HAP-1 (cell line): Measurements from ENCODE around the gene FEM1A.
A peak's percentile ranks its signal among the peaks of the same experiment; 100 is the strongest.
"Not testable (repeated sequence)": the region's sequence is repeated elsewhere in the genome, so short reads cannot be mapped to it uniquely, and the experiment has no call there.

Experiments
- DNase-seq, 2 experiments: peaks; one replicate each; pipeline ENCODE4 v3.0.0-alpha.2; 2016 to 2020; ENCODE audit warnings: low spot score in 2 of 2
- H3K27me3 ChIP-seq: fragments of 250-450 bp; sonication (Bioruptor Pico); 2 replicates; pipeline ENCODE4 v1.5.1; 2020; ENCODE audit warnings: low read depth, mild to moderate bottlenecking, moderate library complexity
- H3K36me3 ChIP-seq: fragments of 250-450 bp; sonication (Bioruptor Pico); replicated peaks from 2 replicates; pipeline ENCODE4 v1.5.1; 2020; ENCODE audit warnings: mild to moderate bottlenecking
- H3K4me1 ChIP-seq: fragments of 250-450 bp; sonication (Bioruptor Pico); 2 replicates; pipeline ENCODE4 v1.5.1; 2020; ENCODE audit warnings: mild to moderate bottlenecking
- H3K4me3 ChIP-seq: fragments of 250-450 bp; sonication (Bioruptor Pico); 2 replicates; pipeline ENCODE4 v1.5.1; 2020; ENCODE audit warnings: mild to moderate bottlenecking, moderate library complexity
- H3K9me3 ChIP-seq: fragments of 250-450 bp; sonication (Bioruptor Pico); 2 replicates; pipeline ENCODE4 v1.5.1; 2020; ENCODE audit warnings: mild to moderate bottlenecking, moderate library complexity
- in situ Hi-C: fragments of 300-500 bp; cut with MboI; formaldehyde crosslinking; loops from 3 replicates; pipeline ENCODE4 v1.14.3; 2020; ENCODE audit warnings: low sequenced_read_pairs, inconsistent platforms, mixed read lengths

The FEM1A gene

DNA sequence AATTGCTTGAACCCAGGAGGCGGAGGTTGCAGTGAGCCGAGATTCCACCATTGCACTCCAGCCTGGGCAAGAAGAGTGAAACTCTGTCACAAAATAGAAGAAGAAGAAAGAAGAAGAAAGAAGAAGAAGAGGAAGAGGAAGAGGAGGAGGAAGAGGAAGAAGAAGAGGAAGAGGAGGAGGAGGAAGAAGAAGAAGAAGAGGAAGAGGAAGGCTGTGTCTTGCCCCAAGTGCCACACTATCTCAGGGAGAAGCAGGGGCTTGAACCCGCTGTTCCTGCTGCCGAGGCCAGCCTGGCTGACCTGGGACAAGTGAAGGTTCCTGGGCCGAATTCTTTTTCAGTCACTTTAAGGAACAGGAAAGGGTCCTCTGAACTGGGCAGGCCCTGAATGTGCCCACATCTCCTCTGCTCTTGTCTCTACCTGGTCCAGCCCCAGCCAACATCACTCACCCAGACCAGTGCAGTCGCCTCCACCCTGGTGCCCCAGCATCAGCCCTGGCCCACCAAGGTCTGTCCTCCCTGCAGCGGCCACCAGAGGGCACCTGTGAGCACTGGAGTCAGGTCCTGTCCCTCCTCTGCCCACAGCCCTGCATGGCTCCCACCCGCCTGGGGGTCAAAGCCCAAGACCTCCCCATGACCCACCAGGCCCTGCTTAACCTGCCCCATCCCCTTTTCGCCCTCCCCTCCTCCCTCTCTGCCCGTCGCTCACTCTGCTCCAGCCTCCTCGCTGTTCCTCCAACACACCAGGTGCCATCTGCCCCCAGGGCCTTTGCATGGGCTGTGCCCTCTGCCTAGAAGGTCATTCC lies 20.0 kb downstream of the FEM1A start:
- Histone ChIP-seq H3K9me3 (no peaks in the 10 kb centered on the region), H3K36me3 (peaks cover 7% of the 10 kb centered on the region), H3K4me1 (peaks cover 3% of the 10 kb centered on the region; the same call in 1 of the 2 replicates), H3K27me3 (no peaks in the 10 kb centered on the region), H3K4me3 (no peak overlapping the region)
- in situ Hi-C loops: no loop called here
- DNase-seq: peak; percentile 45 to 95

DNA sequence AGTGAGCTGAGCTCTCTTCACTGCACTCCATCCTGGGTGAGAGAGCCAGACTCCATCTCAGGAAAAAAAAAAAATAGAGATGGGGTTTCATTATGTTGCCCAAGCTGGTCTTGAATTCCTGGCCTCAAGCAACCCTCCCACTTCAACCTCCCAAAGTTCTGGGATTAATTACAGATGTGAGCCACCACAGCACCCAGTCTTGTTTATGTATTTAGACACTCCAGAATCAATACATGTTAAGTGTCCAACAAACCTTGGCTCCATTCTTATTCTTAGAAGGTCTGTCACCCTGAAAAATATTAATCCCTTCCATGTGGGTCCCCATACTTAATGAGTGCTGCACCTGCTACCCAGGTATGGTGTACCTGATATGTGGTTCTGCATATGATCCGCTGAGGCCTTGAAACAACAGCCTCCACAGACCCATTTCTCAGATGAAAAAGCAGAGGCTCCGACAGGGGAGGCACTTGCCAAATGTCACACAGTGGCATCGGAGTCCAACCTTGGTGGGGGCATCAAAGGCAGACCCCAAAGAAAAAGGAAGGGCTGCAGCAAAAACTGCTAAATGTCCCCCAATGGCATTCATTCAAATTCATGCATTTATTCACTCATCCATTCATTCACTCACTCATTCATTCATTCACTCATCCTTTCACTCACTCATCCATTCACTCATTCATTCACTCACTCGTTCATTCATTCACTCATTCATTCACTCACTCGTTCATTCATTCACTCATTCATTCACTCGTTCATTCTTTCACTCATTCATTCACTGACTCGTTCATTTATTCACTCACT lies 23.3 kb downstream of the FEM1A start:
- Histone ChIP-seq H3K27me3 (no peaks in the 10 kb centered on the region), H3K9me3 (no peaks in the 10 kb centered on the region), H3K4me3 (no peak overlapping the region), H3K4me1 (peaks cover 3% of the 10 kb centered on the region; the same call in 1 of the 2 replicates), H3K36me3 (peaks cover 11% of the 10 kb centered on the region)
- in situ Hi-C loops: no loop called here
- DNase-seq: no peak

DNA sequence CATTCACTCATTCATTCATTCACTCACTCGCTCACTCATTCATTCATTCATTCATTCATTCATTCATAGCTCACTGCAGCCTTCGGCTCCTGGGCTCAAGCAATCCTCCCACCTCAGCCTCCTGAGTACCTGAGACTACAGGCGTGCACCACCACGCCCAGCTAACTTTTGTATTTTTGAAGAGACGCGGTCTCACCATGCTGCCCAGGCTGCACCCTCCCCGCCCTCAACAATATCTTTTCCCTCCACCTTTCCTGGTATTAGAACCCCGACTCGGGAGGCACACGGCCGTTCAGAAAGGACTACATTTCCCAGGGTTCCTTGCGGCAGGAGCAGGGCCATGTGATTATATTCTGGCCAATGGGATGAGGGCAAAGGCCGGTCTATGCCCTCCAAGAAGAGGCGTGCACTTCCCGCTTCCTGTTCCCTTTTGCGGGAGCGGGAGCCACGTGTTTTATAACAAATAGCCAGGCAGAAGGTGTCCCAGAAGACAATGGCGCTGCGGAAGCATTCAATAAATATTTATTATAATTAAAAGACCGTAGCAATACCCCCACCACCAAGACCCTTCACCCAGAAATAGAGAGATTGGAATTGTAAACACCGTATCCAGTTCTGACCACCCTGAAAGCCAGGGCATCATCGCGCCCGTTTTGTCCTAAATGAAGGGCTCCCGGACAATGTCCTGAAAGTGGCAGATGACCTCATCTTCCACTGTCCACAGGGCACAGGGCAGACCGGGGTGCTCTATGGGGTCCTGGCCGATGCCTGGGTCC lies 24.1 kb downstream of the FEM1A start:
- Histone ChIP-seq H3K9me3 (no peaks in the 10 kb centered on the region), H3K4me3 (no peak overlapping the region), H3K4me1 (peaks cover 3% of the 10 kb centered on the region; the same call in 1 of the 2 replicates), H3K36me3 (peaks cover 11% of the 10 kb centered on the region), H3K27me3 (no peaks in the 10 kb centered on the region)
- in situ Hi-C loops: no loop called here
- DNase-seq: peak; percentile 94

DNA sequence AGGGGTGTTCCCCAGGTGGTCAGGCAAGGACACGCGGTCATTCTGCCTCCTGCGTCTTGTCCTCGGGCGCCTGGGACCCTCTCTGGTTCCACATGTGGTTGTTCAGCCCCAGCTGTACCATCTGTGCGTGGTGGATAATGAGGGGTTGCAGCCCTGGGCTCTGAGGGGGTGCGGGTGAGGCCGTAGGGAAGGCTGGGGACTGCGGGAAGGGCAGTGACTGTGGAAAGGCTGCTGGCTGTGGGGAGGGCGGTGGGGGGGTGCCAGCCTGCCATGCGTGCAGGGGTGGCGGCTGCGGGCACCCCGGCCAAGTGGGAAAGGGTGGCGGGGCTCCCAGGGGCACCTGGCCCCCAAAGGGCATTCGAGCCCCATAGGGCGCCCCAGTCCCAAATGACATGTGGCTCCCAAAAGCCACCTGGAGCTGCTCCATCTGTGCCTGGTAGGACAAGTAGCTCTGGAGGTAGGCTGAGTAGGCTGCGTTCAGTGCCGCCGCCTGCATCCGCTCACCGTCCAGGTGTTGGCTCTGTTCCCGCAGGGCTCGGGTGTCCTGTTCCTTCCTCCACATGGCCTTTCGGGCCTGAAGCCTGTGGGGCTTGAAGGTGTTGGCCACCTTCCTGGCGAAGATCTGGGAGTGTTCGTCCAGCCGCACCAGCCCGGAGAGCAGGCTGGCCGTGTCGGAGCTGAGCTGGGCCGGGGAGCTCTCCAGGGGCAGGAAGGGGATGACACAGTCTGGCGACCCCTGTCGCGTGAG lies 24.8 kb downstream of the FEM1A start:
- Histone ChIP-seq H3K36me3 (peaks cover 11% of the 10 kb centered on the region), H3K4me1 (peaks cover 3% of the 10 kb centered on the region; the same call in 1 of the 2 replicates), H3K9me3 (no peaks in the 10 kb centered on the region), H3K4me3 (no peak overlapping the region), H3K27me3 (no peaks in the 10 kb centered on the region)
- DNase-seq: no peak
- in situ Hi-C loops: no loop called here

DNA sequence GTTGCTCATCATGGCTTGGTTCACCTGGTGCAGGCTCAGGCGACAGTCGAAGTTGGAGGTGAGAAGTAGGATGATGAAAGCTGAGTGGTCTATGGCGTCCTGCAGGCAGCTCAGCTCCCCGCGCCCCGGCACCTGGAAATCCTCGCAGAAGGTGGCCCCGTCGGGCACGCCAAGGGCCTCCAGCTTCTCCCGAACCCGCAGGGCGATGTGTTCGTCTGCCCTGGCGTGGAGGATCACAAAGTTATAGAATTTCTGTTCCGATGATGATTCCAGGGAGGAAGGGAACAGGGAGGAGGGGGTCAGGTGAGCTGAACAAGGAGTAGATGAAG lies 25.4 kb downstream of the FEM1A start:
- H3K27me3 ChIP-seq: no peaks in the 10 kb centered on the region
- H3K36me3 ChIP-seq: peaks cover 11% of the 10 kb centered on the region
- no peak for DNase-seq
- peaks cover 3% of the 10 kb centered on the region; the same call in 1 of the 2 replicates for H3K4me1 ChIP-seq
- in situ Hi-C loops: no loop called here
- no peak overlapping the region for H3K4me3 ChIP-seq
- H3K9me3 ChIP-seq: no peaks in the 10 kb centered on the region

DNA sequence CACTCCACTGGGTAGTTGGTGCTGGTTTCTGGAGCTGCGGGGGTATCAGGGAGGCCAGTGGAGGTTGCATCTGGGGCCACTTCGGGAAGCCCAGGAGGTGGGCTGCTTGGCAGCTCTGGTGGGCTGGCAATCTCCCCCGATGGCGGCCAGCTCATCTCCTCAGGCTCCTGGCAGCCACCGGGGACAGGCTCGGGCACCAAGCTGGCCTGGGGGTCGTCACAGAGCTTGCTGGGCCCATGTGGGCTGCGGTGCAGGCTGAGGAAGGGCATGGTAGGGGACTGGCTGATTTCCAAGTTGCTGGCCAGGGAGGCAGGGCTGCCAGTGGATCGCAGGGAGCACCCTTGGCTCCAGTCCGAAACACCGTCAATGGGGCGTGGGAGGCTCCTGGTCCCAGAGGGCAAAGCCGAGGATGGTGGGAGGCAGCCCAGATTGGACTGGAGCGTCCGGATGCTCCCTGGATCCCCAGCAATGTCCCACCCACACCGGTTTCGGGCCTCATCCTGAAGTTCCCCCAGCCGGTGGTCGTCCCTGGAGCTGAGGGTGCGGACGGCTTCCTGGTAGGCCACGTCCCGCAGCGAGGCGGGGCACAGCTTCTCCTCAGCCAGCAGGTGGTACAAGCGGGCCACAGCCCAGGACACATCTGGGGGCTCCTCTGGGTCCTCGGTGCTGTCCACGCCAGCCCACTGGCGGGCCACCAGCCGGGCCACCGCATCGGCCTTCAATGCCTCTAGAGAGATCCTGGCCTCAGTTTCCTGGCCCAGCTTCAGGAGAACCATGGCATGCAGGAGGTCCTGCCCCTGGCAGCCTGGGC lies 26.1 kb downstream of the FEM1A start:
- Histone ChIP-seq H3K36me3 (peaks cover 11% of the 10 kb centered on the region), H3K4me1 (peaks cover 3% of the 10 kb centered on the region; the same call in 1 of the 2 replicates), H3K27me3 (no peaks in the 10 kb centered on the region), H3K9me3 (no peaks in the 10 kb centered on the region), H3K4me3 (no peak overlapping the region)
- DNase-seq: no peak
- in situ Hi-C loops: no loop called here

DNA sequence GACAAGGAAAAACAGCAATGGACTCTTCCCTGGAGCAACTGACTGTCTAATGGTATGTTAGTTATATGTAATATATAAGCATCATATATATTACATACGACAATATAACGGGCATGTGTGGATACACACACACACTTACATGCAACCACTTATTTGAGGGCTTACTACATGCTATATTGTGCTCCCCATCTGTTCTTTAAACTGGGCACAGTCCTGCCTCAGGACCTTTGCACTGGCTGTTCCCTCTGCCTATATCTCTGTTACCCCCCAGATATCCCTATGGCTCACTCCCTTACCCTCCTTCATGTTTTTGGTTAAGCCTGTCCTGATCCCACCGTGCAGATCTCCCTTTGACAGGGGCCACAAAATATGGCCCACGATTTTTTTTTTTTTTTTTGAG lies 29.7 kb downstream of the FEM1A start:
- H3K36me3 ChIP-seq: peaks cover 7% of the 10 kb centered on the region
- H3K4me3 ChIP-seq: no peak overlapping the region
- DNase-seq: no peak
- H3K9me3 ChIP-seq: no peaks in the 10 kb centered on the region
- H3K27me3 ChIP-seq: no peaks in the 10 kb centered on the region
- in situ Hi-C loops: no loop called here
- no peaks in the 10 kb centered on the region for H3K4me1 ChIP-seq

DNA sequence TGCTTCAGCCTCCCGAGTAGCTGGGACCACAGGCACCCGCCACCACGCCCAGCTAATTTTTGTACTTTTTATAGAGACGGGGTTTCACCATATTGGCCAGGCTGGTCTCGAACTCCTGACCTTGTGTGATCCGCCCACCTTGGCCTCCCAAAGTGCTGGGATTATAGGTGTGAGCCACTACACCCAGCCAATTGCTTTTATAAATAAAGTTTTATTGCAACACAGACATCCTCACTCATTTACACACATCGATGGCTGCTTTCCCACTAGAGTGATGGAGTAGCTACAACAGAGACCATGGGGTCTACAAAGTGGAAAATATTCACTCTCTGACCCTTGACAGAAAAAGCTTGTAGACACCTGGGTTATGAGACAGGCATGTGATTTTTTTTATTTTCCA lies 30.8 kb downstream of the FEM1A start:
- not testable (repeated sequence) for H3K27me3 ChIP-seq

DNA sequence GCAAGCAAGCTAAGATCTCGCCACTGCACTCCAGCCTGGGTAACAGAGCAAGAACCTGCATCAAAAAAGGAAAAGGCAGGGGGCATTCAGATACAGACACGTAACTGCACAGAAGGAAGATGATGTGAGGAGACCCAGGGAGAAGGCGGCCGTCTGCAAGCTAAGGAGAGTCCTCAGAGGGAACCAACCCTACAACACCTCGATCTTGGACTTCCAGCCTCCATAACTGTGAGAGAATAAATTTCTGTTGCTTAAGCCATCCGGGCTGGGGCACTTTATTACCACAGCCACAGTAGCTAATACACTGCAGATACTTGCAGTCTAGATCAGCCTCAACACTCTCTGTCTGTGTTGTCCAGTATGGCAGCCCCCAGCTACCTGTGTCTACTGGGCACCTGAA lies 32.0 kb downstream of the FEM1A start:
- Histone ChIP-seq H3K4me3 (no peak overlapping the region), H3K36me3 (no peaks in the 10 kb centered on the region), H3K27me3 (no peaks in the 10 kb centered on the region), H3K4me1 (no peaks in the 10 kb centered on the region), H3K9me3 (no peaks in the 10 kb centered on the region)
- in situ Hi-C loops: no loop called here
- no peak for DNase-seq

More for the DNA sequence above, 30.8 kb downstream of the FEM1A start:
- H3K36me3 ChIP-seq, H3K4me3 ChIP-seq, DNase-seq, in situ Hi-C loops, H3K4me1 ChIP-seq, H3K9me3 ChIP-seq: not testable (repeated sequence)

DNA sequence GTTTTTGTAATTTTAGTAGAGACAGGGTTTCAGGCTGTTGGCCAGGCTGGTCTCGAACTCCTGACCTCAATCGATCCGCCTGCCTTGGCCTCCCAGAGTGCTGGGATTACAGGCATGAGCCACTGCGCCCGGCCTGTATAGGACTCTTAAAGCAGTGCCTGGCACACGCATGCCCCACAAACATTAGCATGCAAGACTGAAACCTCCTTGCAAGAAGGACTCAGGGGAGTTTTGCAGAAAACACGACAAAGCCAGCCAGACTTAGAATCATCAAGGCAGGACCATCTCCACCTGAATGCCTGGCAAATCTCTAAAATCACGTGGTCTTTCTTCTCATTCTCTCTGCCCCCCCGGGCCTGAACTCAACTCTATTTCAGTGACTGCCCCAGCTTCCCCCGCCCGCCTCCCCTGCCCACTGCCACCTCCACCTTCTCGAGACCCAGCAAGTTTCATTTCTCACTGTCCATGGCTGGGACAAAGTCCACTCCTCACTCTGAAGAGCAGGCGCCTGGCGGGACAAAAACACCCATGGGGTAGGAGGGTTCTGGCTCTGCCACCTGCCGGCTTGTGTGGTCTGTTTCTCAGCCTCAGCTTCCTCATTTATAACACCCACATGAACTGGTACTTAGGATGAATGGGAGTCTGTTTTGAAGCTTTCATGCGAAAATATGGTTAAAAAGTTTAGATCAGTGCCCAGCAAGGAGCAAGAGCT lies 37.6 kb downstream of the FEM1A start:
- no peak overlapping the region for H3K4me3 ChIP-seq
- in situ Hi-C loops: no loop called here
- H3K36me3 ChIP-seq: no peaks in the 10 kb centered on the region
- H3K27me3 ChIP-seq: no peaks in the 10 kb centered on the region
- DNase-seq: no peak
- peaks cover 2% of the 10 kb centered on the region for H3K4me1 ChIP-seq
- no peaks in the 10 kb centered on the region for H3K9me3 ChIP-seq

DNA sequence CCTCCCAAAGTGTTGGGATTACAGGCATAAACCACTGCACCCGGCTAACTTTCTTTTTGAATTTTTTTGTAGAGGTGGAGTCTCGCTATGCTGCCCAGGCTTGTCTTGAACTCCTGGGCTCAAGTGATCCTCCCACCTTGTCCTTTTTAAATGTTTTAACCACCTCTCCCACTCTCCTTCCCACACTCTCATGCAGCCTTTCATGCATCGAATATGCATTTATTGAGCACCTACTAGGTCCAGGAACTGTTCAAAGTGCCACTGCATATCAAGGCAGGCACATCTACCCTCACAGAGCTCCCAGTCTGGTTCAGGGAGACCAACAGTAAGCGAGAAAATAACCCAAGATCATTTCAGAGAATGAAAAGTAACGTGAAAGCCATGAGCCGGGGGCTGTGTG lies 38.8 kb downstream of the FEM1A start:
- H3K4me3 ChIP-seq: peak overlapping the region; percentile 75
- in situ Hi-C loops: no loop called here
- no peaks in the 10 kb centered on the region for H3K27me3 ChIP-seq
- H3K36me3 ChIP-seq: no peaks in the 10 kb centered on the region
- peaks cover 2% of the 10 kb centered on the region for H3K4me1 ChIP-seq
- no peaks in the 10 kb centered on the region for H3K9me3 ChIP-seq
- DNase-seq: no peak

DNA sequence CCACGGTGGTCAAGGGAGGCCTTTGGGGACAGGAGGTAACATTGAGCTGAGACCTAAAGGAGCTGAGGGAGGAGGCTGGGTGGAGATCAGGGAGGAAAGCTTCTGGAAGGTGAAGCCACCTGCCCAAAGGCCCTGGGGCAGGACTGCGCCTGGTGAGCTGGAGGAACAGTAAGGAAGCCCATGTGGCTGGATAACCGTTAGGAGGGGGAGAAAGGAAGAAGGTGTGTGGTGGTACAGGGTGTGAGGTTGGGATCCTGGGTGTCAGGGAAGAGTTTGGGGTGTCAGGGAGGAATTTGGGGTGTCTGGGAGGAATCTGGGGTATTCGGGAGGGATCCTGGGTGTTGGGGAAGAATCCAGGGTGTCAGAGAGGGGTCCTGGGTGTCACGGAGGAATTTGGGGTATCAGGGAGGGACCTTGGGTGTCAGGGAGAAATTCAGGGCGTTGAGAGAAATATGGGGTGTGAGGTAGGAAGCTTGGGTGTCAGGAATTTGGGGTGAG lies 39.3 kb downstream of the FEM1A start:
- Histone ChIP-seq H3K36me3 (no peaks in the 10 kb centered on the region), H3K27me3 (no peaks in the 10 kb centered on the region), H3K9me3 (no peaks in the 10 kb centered on the region), H3K4me3 (peak overlapping the region; percentile 75), H3K4me1 (peaks cover 2% of the 10 kb centered on the region)
- in situ Hi-C loops: no loop called here
- DNase-seq: no peak
